ENCODE data around the gene IL1RAPL1.

GRCh38 chrX:29431895-29432294 is 844.6 kb downstream of the IL1RAPL1 start:
- no peak for TF ChIP-seq CTCF (conservative IDR thresholded peaks at IDR 0.05; ENCODE audit: low read length)
- no peak for TF ChIP-seq EZH2phosphoT487 (IDR thresholded peaks at IDR 0.05; ENCODE audit: borderline replicate concordance)
